ENCODE data around the gene ST6GALNAC6. TPM values are rescaled to one million over a fixed set of nuclear protein-coding genes. Genes with fewer than 3 reads are reported as not detected.

The ST6GALNAC6 gene
- total RNA-seq, 1 donor from 2014 or later: 94.7 TPM

- no peak for TF ChIP-seq CTCF (IDR thresholded peaks at IDR 0.05)
- Histone ChIP-seq H3K4me1 (peaks cover 44% of the 10 kb centered on the region), H3K4me3 (no peak overlapping the region), H3K36me3 (no peaks in the 10 kb centered on the region), H3K9me3 (no peaks in the 10 kb centered on the region), H3K27ac (no peak overlapping the region), H3K27me3 (peaks cover 11% of the 10 kb centered on the region)
- DNase-seq: no peak
- intact Hi-C loops (cut with DNase I): loop anchor here (5.0 to 10.0 kb wide), 2 partner anchors 188 to 336 kb away; partner anchors contain the start of gene TOR2A
- ATAC-seq: no peak
Observed at GRCh38 chr9:127923046-127923445, 23.6 kb upstream of the ST6GALNAC6 start.

GRCh38 chr9:127921557-127922120 is 22.2 kb upstream of the ST6GALNAC6 start:
- H3K27ac ChIP-seq: no peak overlapping the region
- no peaks in the 10 kb centered on the region for H3K9me3 ChIP-seq
- no peaks in the 10 kb centered on the region for H3K36me3 ChIP-seq
- H3K4me3 ChIP-seq: peak overlapping the region; percentile 30
- peak; percentile 98 for TF ChIP-seq CTCF (IDR thresholded peaks at IDR 0.05)
- H3K4me1 ChIP-seq: peaks cover 40% of the 10 kb centered on the region
- peaks cover 1% of the 10 kb centered on the region for H3K27me3 ChIP-seq
- peak; percentile 86 for DNase-seq
- intact Hi-C loops (cut with DNase I): loop anchor here (5.0 to 10.0 kb wide), 2 partner anchors 187 to 334 kb away; partner anchors contain the start of gene TOR2A
- peak; percentile 59 for ATAC-seq

- no peak for DNase-seq
- TF ChIP-seq CTCF (IDR thresholded peaks at IDR 0.05): no peak
- Histone ChIP-seq H3K36me3 (no peaks in the 10 kb centered on the region), H3K27ac (no peak overlapping the region), H3K4me1 (peaks cover 46% of the 10 kb centered on the region), H3K27me3 (no peaks in the 10 kb centered on the region), H3K4me3 (no peak overlapping the region), H3K9me3 (no peaks in the 10 kb centered on the region)
- intact Hi-C loops (cut with DNase I): loop anchor here (5.0 to 10.0 kb wide), 2 partner anchors 186 to 333 kb away; partner anchors contain the start of gene TOR2A
- ATAC-seq: no peak
Observed at GRCh38 chr9:127920794-127921193, 21.4 kb upstream of the ST6GALNAC6 start.

- Histone ChIP-seq H3K4me1 (peaks cover 57% of the 10 kb centered on the region), H3K9me3 (no peaks in the 10 kb centered on the region), H3K4me3 (no peak overlapping the region), H3K27ac (peak overlapping the region; percentile 47), H3K36me3 (no peaks in the 10 kb centered on the region), H3K27me3 (no peaks in the 10 kb centered on the region)
- intact Hi-C loops (cut with DNase I): no loop called here
- ATAC-seq (peak; percentile 74), DNase-seq (peak; percentile 92)
- TF ChIP-seq CTCF (IDR thresholded peaks at IDR 0.05): no peak
Observed at GRCh38 chr9:127919253-127919815, 19.9 kb upstream of the ST6GALNAC6 start.

- DNase-seq (no peak), ATAC-seq (no peak)
- Histone ChIP-seq H3K4me3 (no peak overlapping the region), H3K4me1 (peaks cover 57% of the 10 kb centered on the region), H3K27ac (peak overlapping the region; percentile 47), H3K9me3 (no peaks in the 10 kb centered on the region), H3K36me3 (no peaks in the 10 kb centered on the region), H3K27me3 (no peaks in the 10 kb centered on the region)
- TF ChIP-seq CTCF (IDR thresholded peaks at IDR 0.05): no peak
- intact Hi-C loops (cut with DNase I): no loop called here
Observed at GRCh38 chr9:127918183-127919107, 19.0 kb upstream of the ST6GALNAC6 start.
